SK-N-MC (cell line): ENCODE results near the gene RAP1GAP.

Experiments used
- DNase-seq: peaks from one replicate; pipeline ENCODE4 v3.0.0-alpha.2; 2011; ENCODE audit warnings: low read depth, low spot score
- H3K27ac ChIP-seq: fragments of 200-600 bp; sonication (generic); 2 replicates; pipeline ENCODE4 v1.5.1; 2016; ENCODE audit warnings: mixed run types
- H3K36me3 ChIP-seq: fragments of 200-600 bp; sonication (generic); 2 replicates; pipeline ENCODE4 v1.6.1; 2017; ENCODE audit warnings: antibody characterized with exemption, low read length, mixed read lengths; ENCODE audit not compliant: insufficient read depth
- H3K4me3 ChIP-seq: fragments of 200-600 bp; sonication (generic); 2 replicates; pipeline ENCODE4 v1.5.1; 2016
- H3K9ac ChIP-seq: fragments of 200-600 bp; sonication (generic); 2 replicates; pipeline ENCODE4 v1.8.0; 2017; ENCODE audit warnings: mixed run types, mixed read lengths; ENCODE audit not compliant: insufficient read length
- H3K9me3 ChIP-seq: fragments of 200-600 bp; sonication (generic); 2 replicates; pipeline ENCODE4 v1.6.1; 2017; ENCODE audit warnings: low read depth, mild to moderate bottlenecking, antibody characterized with exemption, low read length, moderate library complexity, mixed read lengths
- EZH2 ChIP-seq: fragments of 200-600 bp; sonication (generic); IDR thresholded peaks from one replicate; pipeline ENCODE4 v1.6.1; 2017; ENCODE audit warnings: antibody characterized with exemption
- FOXP2 ChIP-seq: optimal IDR thresholded peaks from 2 replicates; pipeline ENCODE3; 2011; ENCODE audit warnings: mild to moderate bottlenecking, moderate library complexity; ENCODE audit not compliant: insufficient read depth; ENCODE audit errors: extremely low read length, control extremely low read depth
- POLR2AphosphoS5 ChIP-seq: IDR thresholded peaks from 2 replicates; pipeline ENCODE4 v1.6.1; 2012; ENCODE audit warnings: mild to moderate bottlenecking, low read depth, low read length, borderline replicate concordance

RAP1GAP gene

DNA sequence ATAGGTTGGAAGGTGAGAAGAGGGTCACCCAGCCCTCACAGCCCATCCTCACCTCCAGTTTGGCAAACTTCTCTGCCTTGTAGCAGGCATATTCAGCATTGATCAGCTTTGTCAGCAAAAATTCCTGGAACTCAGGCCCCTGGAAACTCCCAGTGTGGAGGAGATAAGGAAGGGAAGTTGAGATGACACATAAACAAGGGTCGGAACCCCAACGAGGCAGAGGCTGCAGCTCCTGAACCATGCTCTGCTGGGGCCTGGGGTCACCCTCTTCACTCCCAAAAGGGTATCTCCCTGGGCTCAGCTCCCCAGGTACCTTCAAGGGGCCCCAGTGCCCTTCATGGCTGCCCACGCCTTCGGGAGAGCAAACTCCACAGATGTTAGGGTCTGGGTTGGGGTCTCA lies 60.4 kb downstream of the RAP1GAP start:
- no peaks in the 10 kb centered on the region for H3K9me3 ChIP-seq
- H3K4me3 ChIP-seq, result no peak overlapping the region
- no peak overlapping the region for H3K9ac ChIP-seq
- no peak for DNase-seq
- no peak for TF ChIP-seq POLR2AphosphoS5
- TF ChIP-seq FOXP2, result no peak
- no peak for TF ChIP-seq EZH2
- H3K27ac ChIP-seq, result no peak overlapping the region
- no peaks in the 10 kb centered on the region; the same call in 1 of the 2 replicates for H3K36me3 ChIP-seq

DNA sequence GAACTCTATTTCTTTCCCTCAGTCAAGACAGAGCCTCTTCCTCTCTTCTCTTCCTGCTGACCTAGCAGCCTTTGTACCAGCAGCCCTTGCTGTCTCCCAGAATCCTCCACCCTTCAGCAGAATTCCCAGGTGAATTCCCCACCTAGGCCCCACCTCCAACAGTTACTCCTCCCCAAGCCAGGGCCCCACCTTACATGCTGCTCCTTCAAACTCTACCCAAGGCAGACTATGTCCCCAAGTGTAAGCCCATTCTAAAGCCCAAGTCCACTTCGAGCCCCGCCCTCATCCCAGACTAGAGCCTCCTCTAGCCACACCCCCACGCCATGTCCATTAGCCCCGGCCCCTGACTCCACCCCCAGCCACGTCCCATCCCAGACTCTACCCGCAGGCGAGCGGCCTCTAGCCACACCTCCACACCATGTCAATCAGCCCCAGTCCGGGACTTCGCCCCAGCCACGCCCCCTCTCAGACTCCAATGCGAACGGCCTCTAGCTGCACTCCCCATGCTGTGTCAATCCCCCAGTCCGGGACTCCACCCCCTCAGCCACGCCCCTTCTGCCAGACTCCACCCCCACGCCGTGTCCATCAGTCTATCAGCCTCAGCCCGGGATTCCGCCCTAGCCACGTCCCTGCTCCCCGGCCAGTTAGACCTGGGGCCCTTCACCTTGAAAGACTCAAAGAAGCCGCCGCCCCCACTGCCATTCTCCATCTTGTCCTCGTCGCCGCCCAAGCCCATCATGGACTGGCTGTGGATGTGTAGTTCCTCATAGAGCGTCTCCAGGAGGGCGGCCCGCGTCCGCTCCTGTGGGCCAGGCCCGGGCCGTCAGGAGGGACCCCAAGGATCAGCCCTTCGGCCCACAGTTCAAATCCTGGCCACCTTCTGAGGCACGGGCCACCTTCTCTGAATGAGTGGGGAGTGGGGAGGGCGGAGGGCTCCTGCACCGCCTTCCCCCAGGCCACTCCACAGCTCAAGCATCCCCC lies 61.3 kb downstream of the RAP1GAP start:
- no peak for DNase-seq
- no peak overlapping the region for H3K4me3 ChIP-seq

DNA sequence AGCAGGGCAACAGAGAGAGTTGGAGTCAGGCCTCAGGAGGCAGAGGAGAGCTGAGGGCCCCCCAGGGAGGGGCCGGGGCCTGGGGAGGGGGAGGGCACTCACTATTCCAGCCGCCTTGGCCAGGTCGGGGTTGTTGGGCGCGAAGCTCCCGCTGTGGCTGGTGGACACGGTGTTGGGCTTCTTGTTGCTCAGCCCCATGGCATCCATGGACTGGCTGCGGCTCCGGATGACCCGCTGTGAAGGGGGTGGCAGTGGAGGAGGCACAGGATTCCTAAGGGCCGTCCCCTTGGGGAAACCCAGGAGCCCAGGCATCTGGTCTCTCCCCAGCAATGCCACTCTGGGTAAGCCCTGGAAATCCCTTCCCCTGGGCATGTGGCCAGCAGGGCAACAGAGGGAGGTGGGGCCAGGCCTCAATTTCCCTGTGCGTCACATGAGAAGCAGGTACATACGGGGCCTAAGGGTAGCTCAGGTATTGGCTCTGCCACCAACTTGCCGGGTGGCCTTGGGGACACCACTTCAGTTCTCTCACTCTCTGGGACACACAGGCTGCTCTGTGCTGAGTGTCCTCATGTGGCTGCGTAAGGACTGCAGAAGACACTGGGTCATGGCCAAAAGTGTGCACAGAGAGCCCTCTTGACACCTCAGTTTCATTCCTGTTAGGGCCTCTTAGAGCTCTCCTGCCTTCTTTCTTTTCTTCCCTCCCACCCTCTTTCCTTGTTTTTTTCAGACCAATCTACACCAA lies 63.0 kb downstream of the RAP1GAP start:
- DNase-seq, result no peak
- Histone ChIP-seq H3K4me3 (no peak overlapping the region), H3K36me3 (no peaks in the 10 kb centered on the region; the same call in 1 of the 2 replicates), H3K9ac (no peak overlapping the region), H3K9me3 (no peaks in the 10 kb centered on the region), H3K27ac (no peak overlapping the region)
- TF ChIP-seq EZH2 (no peak), POLR2AphosphoS5 (no peak), FOXP2 (no peak)

More for the DNA sequence above, 61.3 kb downstream of the RAP1GAP start:
- no peak overlapping the region for H3K27ac ChIP-seq
- TF ChIP-seq FOXP2, result no peak
- no peak for TF ChIP-seq POLR2AphosphoS5
- TF ChIP-seq EZH2, result no peak
- H3K36me3 ChIP-seq, result no peaks in the 10 kb centered on the region; the same call in 1 of the 2 replicates
- no peak overlapping the region for H3K9ac ChIP-seq
- no peaks in the 10 kb centered on the region for H3K9me3 ChIP-seq

DNA sequence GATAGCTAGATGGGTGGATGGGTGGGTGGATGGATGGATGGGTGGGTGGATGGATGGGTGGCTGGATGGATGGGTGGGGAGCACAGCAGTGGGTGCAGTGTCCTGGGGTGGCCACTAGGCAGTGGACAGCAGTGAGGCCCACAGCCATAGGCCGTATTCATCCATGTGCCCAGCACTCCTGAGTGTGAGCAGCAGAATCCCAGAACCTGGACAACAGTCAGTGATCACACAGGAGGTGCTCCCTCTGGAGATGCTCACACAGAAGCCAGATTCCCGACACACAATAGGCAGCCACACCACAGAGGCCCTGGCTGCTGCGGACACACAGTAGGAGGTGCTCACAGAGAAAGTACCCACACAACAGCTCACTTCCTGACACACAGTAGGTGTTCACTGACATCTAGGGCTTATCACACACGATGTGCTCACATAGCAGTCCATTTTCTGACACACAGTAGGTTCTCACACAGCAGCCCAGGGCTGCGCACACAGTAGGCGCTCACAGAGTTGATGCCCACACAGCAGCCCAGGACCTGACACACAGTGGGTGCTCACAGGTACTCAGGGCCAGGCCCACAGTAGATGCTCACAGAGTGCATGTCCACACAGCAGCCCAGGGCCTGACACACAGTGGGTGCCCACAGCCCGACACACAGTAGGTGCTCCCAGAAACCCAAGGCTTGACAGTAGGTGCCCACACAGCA lies 64.0 kb downstream of the RAP1GAP start:
- Histone ChIP-seq H3K36me3 (no peaks in the 10 kb centered on the region), H3K9me3 (no peaks in the 10 kb centered on the region), H3K4me3 (no peak overlapping the region), H3K27ac (no peak overlapping the region), H3K9ac (no peak overlapping the region)
- no peak for DNase-seq
- TF ChIP-seq FOXP2, result no peak
- no peak for TF ChIP-seq POLR2AphosphoS5
- TF ChIP-seq EZH2, result no peak

- no peak for DNase-seq
- TF ChIP-seq POLR2AphosphoS5, result no peak
- TF ChIP-seq FOXP2, result no peak
- no peak for TF ChIP-seq EZH2
- Histone ChIP-seq H3K27ac (no peak overlapping the region), H3K4me3 (no peak overlapping the region), H3K9ac (no peak overlapping the region), H3K36me3 (no peaks in the 10 kb centered on the region), H3K9me3 (no peaks in the 10 kb centered on the region)
Measured at GRCh38 chr1:21604208-21604957, 64.8 kb downstream of the RAP1GAP start.

DNA sequence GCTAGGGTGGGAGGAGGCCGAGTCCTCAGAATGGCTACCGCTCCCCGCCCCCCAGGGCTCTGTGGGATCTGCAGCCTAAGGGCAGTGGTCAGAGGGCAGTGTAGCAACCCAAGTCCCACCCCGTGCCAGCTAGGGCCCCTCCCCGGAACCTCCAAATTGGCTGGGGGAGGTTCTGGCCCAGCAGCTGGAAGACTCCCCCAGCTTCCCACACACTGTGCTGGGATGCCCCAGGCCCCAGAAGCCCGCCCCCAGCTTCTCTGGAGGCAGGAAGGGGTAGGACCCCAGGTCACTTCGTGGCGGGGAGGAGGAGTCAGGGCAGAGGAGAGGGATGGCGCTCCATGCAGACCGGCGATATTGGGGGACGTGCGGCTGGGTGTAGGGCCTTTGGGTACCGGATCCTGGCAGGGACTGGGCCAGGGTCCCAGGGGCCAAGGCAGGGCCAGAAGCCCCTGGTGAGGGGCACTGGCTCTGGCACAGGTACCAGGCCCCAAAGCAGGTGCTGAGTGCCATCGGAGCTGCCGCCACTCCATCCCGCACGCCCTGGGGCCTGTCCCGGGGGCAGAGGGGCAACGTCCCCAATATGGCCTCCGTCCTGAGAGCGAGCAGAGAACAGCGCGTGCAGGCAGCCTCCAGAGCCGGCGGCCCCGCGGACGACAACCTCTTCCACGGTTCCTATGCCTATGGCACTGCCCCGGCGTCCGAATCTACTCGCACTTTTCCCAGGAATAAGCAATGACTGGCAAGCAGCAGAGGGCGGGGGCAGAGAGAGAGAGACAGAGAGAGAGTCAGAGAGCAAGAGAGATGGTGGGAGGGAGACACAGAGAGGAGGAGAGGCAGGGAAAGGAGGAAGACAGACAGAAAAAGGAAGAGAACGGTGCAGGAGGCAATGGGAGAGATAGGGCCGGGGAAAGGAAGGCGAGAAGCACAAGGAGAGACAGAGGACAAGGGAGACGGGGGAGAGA lies 65.7 kb downstream of the RAP1GAP start:
- no peak overlapping the region for H3K9ac ChIP-seq
- H3K27ac ChIP-seq, result no peak overlapping the region
- no peak for TF ChIP-seq EZH2
- no peak for TF ChIP-seq POLR2AphosphoS5
- no peak overlapping the region for H3K4me3 ChIP-seq
- no peaks in the 10 kb centered on the region for H3K9me3 ChIP-seq
- H3K36me3 ChIP-seq, result no peaks in the 10 kb centered on the region
- no peak for DNase-seq

DNA sequence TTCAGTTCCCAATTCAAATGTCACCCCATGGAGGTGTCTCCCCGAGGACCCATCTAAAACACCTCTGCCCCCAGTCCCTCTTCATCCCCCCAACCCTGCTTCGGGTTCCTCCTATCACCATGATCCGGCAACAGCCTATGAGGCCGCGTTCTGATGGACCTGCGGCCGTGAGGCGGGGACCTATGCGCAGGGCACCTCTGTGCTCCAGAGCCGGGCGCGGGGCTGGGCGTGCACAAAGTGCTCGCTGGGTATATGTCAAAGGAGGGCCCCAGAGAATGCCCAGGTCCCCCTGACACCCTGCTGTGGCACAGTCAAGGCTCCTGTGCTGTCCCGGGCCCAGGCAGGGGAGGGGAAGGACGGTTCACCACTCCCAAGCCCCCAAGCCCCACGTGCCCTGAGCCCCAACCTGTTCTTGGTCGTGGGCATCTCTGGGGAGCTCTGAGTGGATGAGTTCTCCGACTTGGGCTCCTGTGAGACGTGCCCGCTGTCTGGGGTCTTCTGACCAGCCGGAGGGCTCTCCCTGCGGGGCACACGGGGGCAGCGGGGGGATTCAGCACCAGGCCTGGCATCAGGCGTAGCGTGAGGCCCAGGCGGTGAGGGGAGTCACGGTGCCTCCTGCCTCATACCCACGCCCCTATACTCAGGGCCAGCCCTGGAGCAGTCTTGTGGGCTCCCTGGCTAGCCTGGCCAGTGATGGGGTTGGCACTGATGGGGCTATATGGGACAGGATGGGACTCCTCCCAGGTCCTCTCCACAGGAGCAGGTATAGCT lies 67.7 kb downstream of the RAP1GAP start:
- H3K36me3 ChIP-seq, result no peaks in the 10 kb centered on the region
- no peak overlapping the region for H3K9ac ChIP-seq
- H3K27ac ChIP-seq, result no peak overlapping the region
- no peak for TF ChIP-seq EZH2
- no peak for TF ChIP-seq POLR2AphosphoS5
- TF ChIP-seq FOXP2, result no peak
- no peak overlapping the region for H3K4me3 ChIP-seq
- no peaks in the 10 kb centered on the region for H3K9me3 ChIP-seq
- no peak for DNase-seq
